ENCODE results near the gene CSF1R. TPM values are rescaled to one million over a fixed set of nuclear protein-coding genes. Genes with fewer than 3 reads are reported as not detected.

CSF1R gene
- total and polyA plus RNA-seq, 10 donors: 23.1 to 429 (median 291) TPM

- intact Hi-C loops (cut with DNase I; ENCODE audit: low total_unique reads): no loop called here
- 81 to 97% (median 81%) methylated on average over 1 of the region's 1 CpG for WGBS, 5 donors
- no peaks in the 10 kb centered on the region for H3K27me3 ChIP-seq (replicated peaks in 1 of 7)
- no peak for TF ChIP-seq POLR2AphosphoS5 (IDR thresholded peaks at IDR 0.05)
- TF ChIP-seq CTCF (IDR thresholded peaks at IDR 0.05 in 8 of 11, conservative IDR thresholded peaks at IDR 0.05 in 3 of 11): no peak
- no peak for TF ChIP-seq POLR2A (IDR thresholded peaks at IDR 0.05)
- DNase-seq: no peak
- no peak overlapping the region for H3K27ac ChIP-seq
- H3K4me3 ChIP-seq: no peak overlapping the region
- H3K9me3 ChIP-seq: peaks cover 0 to 15% (median 11%) of the 10 kb centered on the region in 8 donors
- H3K4me1 ChIP-seq: peaks cover 0 to 17% (median 0%) of the 10 kb centered on the region in 6 donors
- peaks cover 3 to 100% (median 73%) of the 10 kb centered on the region in 6 donors for H3K36me3 ChIP-seq
Observed at GRCh38 chr5:150020249-150020648, 66.1 kb downstream of the CSF1R start.

- H3K36me3 ChIP-seq: peaks cover 3 to 100% (median 79%) of the 10 kb centered on the region in 6 donors
- TF ChIP-seq POLR2A (IDR thresholded peaks at IDR 0.05) (no peak), CTCF (IDR thresholded peaks at IDR 0.05 in 8 of 11, conservative IDR thresholded peaks at IDR 0.05 in 3 of 11) (no peak), POLR2AphosphoS5 (IDR thresholded peaks at IDR 0.05) (no peak)
Observed at GRCh38 chr5:150017226-150018005, 68.9 kb downstream of the CSF1R start.

DNA sequence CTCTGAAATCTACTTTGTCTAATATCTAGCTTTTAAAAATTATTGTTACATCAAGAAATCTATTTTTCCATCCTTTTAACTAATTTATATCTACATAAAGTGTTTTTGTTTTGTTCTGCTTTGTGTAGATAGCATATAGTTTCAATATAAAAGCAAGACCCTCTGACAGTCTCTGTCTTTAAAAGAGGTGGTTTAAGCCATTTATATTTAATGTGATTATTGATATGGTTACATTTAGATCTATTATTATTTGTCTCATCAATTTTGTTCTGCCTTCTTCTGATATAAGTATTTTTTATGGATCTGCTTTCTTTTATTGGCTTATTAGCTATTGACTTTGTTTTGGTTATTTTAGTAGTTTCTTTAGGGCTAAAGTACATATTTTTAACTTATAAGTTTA, 69.8 kb downstream of the CSF1R start:
- TF ChIP-seq POLR2A (IDR thresholded peaks at IDR 0.05) (no peak), POLR2AphosphoS5 (IDR thresholded peaks at IDR 0.05) (no peak), CTCF (IDR thresholded peaks at IDR 0.05 in 8 of 11, conservative IDR thresholded peaks at IDR 0.05 in 3 of 11) (no peak)
- no peaks in the 10 kb centered on the region for H3K27me3 ChIP-seq (replicated peaks in 1 of 7)
- intact Hi-C loops (cut with DNase I; ENCODE audit: low total_unique reads): no loop called here
- H3K27ac ChIP-seq: no peak overlapping the region
- H3K4me3 ChIP-seq: no peak overlapping the region
- no peak for DNase-seq
- peaks cover 0 to 4% (median 0%) of the 10 kb centered on the region in 6 donors for H3K4me1 ChIP-seq
- H3K9me3 ChIP-seq: peaks cover 0 to 19% (median 16%) of the 10 kb centered on the region in 8 donors
- H3K36me3 ChIP-seq: peaks cover 3 to 100% (median 82%) of the 10 kb centered on the region in 6 donors

More at GRCh38 chr5:150017226-150018005, 68.9 kb downstream of the CSF1R start:
- H3K4me1 ChIP-seq: peaks cover 0 to 11% (median 0%) of the 10 kb centered on the region in 6 donors
- DNase-seq: no peak
- WGBS, 5 donors: 91 to 94% (median 93%) methylated on average over 6 of the region's 6 CpGs
- no peak overlapping the region for H3K4me3 ChIP-seq
- no peak overlapping the region for H3K27ac ChIP-seq
- peaks cover 0 to 19% (median 16%) of the 10 kb centered on the region in 8 donors for H3K9me3 ChIP-seq
- intact Hi-C loops (cut with DNase I; ENCODE audit: low total_unique reads): no loop called here
- no peaks in the 10 kb centered on the region for H3K27me3 ChIP-seq (replicated peaks in 1 of 7)

GRCh38 chr5:150015415-150015814, 70.9 kb downstream of the CSF1R start:
- Histone ChIP-seq H3K36me3 (peaks cover 3 to 100% (median 82%) of the 10 kb centered on the region in 6 donors), H3K4me3 (no peak overlapping the region), H3K4me1 (no peaks in the 10 kb centered on the region), H3K27me3 (replicated peaks in 1 of 7) (no peaks in the 10 kb centered on the region), H3K9me3 (peaks cover 0 to 19% (median 16%) of the 10 kb centered on the region in 8 donors), H3K27ac (no peak overlapping the region)
- intact Hi-C loops (cut with DNase I; ENCODE audit: low total_unique reads): no loop called here
- WGBS, 5 donors: 97 to 98% (median 98%) methylated on average over 3 of the region's 3 CpGs
- no peak for TF ChIP-seq CTCF (IDR thresholded peaks at IDR 0.05 in 8 of 11, conservative IDR thresholded peaks at IDR 0.05 in 3 of 11)
- no peak for TF ChIP-seq POLR2A (IDR thresholded peaks at IDR 0.05)
- no peak for TF ChIP-seq POLR2AphosphoS5 (IDR thresholded peaks at IDR 0.05)
- no peak for DNase-seq

All from spleen (tissue), 11 donors.